ENCODE measurements around the gene MAGI2. TPM values are rescaled to one million over a fixed set of nuclear protein-coding genes. Genes with fewer than 3 reads are reported as not detected.

Gene MAGI2
- total RNA-seq, 1 experiment from 2014 or later: 0.22 TPM

DNA sequence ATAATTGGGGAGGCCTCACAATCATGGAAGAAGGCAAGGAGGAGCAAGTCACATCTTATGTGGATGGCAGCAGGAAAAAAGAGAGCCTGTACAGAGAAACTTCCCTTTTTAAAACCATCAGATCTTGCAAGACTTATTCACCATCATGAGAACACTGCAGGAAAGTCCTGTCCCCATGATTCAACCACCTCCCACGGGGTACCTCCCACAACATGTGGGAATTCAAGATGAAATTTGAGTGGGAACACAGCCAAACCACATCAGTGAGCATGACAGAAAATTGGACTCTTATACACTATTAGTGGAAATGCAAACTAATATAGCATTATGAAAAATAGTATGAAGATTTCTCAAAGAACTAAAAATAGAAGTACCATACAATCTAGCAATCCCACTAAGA is 271.2 kb downstream of the MAGI2 start:
- TF ChIP-seq, protein P1, sequence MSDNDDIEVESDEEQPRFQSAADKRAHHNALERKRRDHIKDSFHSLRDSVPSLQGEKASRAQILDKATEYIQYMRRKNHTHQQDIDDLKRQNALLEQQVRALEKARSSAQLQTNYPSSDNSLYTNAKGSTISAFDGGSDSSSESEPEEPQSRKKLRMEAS (IDR thresholded peaks at IDR 0.05): no peak
- TF ChIP-seq SRF (IDR thresholded peaks at IDR 0.05; ENCODE audit: low read depth): no peak
- TF ChIP-seq ZNF274 (IDR thresholded peaks at IDR 0.05; ENCODE audit: low read depth, low read length): no peak
- no peak for TF ChIP-seq ZFX (IDR thresholded peaks at IDR 0.05)
- TF ChIP-seq ATF3 (IDR thresholded peaks at IDR 0.05): no peak
- TF ChIP-seq EZH2phosphoT487 (IDR thresholded peaks at IDR 0.05; ENCODE audit: borderline replicate concordance): no peak
- TF ChIP-seq POLR2AphosphoS5 (IDR thresholded peaks at IDR 0.05; ENCODE audit: low read depth, low read length): no peak
- Histone ChIP-seq H3K9me2 (ENCODE audit: insufficient read depth) (no peaks in the 10 kb centered on the region), H2AFZ (ENCODE audit: low read depth, low read length, poor library complexity, severe bottlenecking) (no peak overlapping the region), H3K9ac (ENCODE audit: low read length) (no peak overlapping the region), H3K36me3 (ENCODE audit: control insufficient read depth in 1 of 2, insufficient read depth in 2 of 2, low read length in 2 of 2) (no peaks in the 10 kb centered on the region), H3K27me3 (ENCODE audit: insufficient read depth, low read length) (no peaks in the 10 kb centered on the region), H3K9me3 (ENCODE audit: control insufficient read depth in 1 of 2, insufficient read depth in 1 of 2, low read depth in 1 of 2, low read length in 2 of 2) (no peaks in the 10 kb centered on the region), H3K4me3 (replicated peaks in 1 of 2; ENCODE audit: low read depth in 1 of 2, low read length in 2 of 2) (no peak overlapping the region), H3K27ac (ENCODE audit: low read depth, low read length) (no peak overlapping the region), H3K4me2 (ENCODE audit: low read length) (no peak overlapping the region), H3K4me1 (ENCODE audit: control insufficient read depth in 1 of 2, insufficient read depth in 2 of 2, low read length in 2 of 2) (no peaks in the 10 kb centered on the region), H3K79me2 (ENCODE audit: insufficient read depth, low read length) (no peaks in the 10 kb centered on the region), H4K20me1 (ENCODE audit: insufficient read depth) (no peaks in the 10 kb centered on the region)
- CTCF ChIA-PET: no interaction called here
- POLR2A ChIA-PET: no interaction called here
- no peak for DNase-seq (ENCODE audit: low read depth, low spot score)
- BruUV-seq (replicated peaks): no TSS peak
- intact Hi-C loops (cut with micrococcal nuclease): no loop called here
- RAD21 ChIA-PET (ENCODE audit: low non-redundant PET in 1 of 2, low total read pairs in 2 of 2, uncharacterized antibody in 2 of 2, unreplicated experiment in 2 of 2): no interaction called here
- ATAC-seq: no peak

- RAD21 ChIA-PET (ENCODE audit: low non-redundant PET in 1 of 2, low total read pairs in 2 of 2, uncharacterized antibody in 2 of 2, unreplicated experiment in 2 of 2): no interaction called here
- DNase-seq (ENCODE audit: low read depth, low spot score) (no peak), ATAC-seq (no peak)
- Histone ChIP-seq H2AFZ (ENCODE audit: low read depth, low read length, poor library complexity, severe bottlenecking) (no peak overlapping the region), H3K79me2 (ENCODE audit: insufficient read depth, low read length) (no peaks in the 10 kb centered on the region), H3K4me1 (ENCODE audit: control insufficient read depth in 1 of 2, insufficient read depth in 2 of 2, low read length in 2 of 2) (no peaks in the 10 kb centered on the region), H3K9me2 (ENCODE audit: insufficient read depth) (no peaks in the 10 kb centered on the region), H3K36me3 (ENCODE audit: control insufficient read depth in 1 of 2, insufficient read depth in 2 of 2, low read length in 2 of 2) (no peaks in the 10 kb centered on the region), H3K4me2 (ENCODE audit: low read length) (no peak overlapping the region), H3K27me3 (ENCODE audit: insufficient read depth, low read length) (no peaks in the 10 kb centered on the region), H3K27ac (ENCODE audit: low read depth, low read length) (no peak overlapping the region), H3K9me3 (ENCODE audit: control insufficient read depth in 1 of 2, insufficient read depth in 1 of 2, low read depth in 1 of 2, low read length in 2 of 2) (no peaks in the 10 kb centered on the region), H3K9ac (ENCODE audit: low read length) (no peak overlapping the region), H4K20me1 (ENCODE audit: insufficient read depth) (no peaks in the 10 kb centered on the region), H3K4me3 (replicated peaks in 1 of 2; ENCODE audit: low read depth in 1 of 2, low read length in 2 of 2) (no peak overlapping the region)
- CTCF ChIA-PET: no interaction called here
- no TSS peak for BruUV-seq (replicated peaks)
- intact Hi-C loops (cut with micrococcal nuclease): no loop called here
- TF ChIP-seq TCF7L2 (IDR thresholded peaks at IDR 0.05; ENCODE audit: borderline replicate concordance, extremely low read depth, insufficient read depth, insufficient read length) (no peak), RAD21 (IDR thresholded peaks at IDR 0.05; ENCODE audit: low read depth) (no peak), ATF3 (IDR thresholded peaks at IDR 0.05) (no peak), EZH2phosphoT487 (IDR thresholded peaks at IDR 0.05; ENCODE audit: borderline replicate concordance) (no peak), POLR2AphosphoS5 (IDR thresholded peaks at IDR 0.05; ENCODE audit: low read depth, low read length) (no peak), YY1 (IDR thresholded peaks at IDR 0.05; ENCODE audit: extremely low read depth, insufficient replicate concordance, low read depth, low read length) (no peak), SIN3A (IDR thresholded peaks at IDR 0.05; ENCODE audit: low read depth) (no peak), SRF (IDR thresholded peaks at IDR 0.05; ENCODE audit: low read depth) (no peak), ZNF274 (IDR thresholded peaks at IDR 0.05; ENCODE audit: low read depth, low read length) (no peak), ZBTB33 (IDR thresholded peaks at IDR 0.05; ENCODE audit: extremely low read depth, insufficient replicate concordance, low read length) (no peak)
- TF ChIP-seq, protein P2, sequence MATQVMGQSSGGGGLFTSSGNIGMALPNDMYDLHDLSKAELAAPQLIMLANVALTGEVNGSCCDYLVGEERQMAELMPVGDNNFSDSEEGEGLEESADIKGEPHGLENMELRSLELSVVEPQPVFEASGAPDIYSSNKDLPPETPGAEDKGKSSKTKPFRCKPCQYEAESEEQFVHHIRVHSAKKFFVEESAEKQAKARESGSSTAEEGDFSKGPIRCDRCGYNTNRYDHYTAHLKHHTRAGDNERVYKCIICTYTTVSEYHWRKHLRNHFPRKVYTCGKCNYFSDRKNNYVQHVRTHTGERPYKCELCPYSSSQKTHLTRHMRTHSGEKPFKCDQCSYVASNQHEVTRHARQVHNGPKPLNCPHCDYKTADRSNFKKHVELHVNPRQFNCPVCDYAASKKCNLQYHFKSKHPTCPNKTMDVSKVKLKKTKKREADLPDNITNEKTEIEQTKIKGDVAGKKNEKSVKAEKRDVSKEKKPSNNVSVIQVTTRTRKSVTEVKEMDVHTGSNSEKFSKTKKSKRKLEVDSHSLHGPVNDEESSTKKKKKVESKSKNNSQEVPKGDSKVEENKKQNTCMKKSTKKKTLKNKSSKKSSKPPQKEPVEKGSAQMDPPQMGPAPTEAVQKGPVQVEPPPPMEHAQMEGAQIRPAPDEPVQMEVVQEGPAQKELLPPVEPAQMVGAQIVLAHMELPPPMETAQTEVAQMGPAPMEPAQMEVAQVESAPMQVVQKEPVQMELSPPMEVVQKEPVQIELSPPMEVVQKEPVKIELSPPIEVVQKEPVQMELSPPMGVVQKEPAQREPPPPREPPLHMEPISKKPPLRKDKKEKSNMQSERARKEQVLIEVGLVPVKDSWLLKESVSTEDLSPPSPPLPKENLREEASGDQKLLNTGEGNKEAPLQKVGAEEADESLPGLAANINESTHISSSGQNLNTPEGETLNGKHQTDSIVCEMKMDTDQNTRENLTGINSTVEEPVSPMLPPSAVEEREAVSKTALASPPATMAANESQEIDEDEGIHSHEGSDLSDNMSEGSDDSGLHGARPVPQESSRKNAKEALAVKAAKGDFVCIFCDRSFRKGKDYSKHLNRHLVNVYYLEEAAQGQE (IDR thresholded peaks at IDR 0.05; ENCODE audit: low read depth): no peak
- POLR2A ChIA-PET: no interaction called here
Observed at GRCh38 chr7:79180533-79180932, 272.9 kb downstream of the MAGI2 start.
